Measurements from ENCODE around the gene TFDP1.

DNA sequence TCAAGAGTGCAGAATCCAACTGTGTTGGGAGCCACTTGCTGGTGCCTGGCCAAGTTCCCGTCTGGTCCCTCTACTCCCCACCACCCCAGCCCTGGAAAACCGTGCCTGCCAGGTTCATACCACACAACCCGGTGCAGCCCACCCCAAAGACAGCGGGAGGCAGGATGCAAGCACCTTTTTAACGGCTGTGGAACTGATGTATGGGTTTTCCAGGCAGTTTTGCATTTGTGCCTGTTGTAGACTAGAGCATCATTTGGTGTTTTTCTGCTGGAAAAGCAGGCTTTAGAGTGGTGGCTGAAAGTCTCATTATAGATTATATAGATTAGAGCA, 13.5 kb downstream of the TFDP1 start:
- TF ChIP-seq, protein P1, sequence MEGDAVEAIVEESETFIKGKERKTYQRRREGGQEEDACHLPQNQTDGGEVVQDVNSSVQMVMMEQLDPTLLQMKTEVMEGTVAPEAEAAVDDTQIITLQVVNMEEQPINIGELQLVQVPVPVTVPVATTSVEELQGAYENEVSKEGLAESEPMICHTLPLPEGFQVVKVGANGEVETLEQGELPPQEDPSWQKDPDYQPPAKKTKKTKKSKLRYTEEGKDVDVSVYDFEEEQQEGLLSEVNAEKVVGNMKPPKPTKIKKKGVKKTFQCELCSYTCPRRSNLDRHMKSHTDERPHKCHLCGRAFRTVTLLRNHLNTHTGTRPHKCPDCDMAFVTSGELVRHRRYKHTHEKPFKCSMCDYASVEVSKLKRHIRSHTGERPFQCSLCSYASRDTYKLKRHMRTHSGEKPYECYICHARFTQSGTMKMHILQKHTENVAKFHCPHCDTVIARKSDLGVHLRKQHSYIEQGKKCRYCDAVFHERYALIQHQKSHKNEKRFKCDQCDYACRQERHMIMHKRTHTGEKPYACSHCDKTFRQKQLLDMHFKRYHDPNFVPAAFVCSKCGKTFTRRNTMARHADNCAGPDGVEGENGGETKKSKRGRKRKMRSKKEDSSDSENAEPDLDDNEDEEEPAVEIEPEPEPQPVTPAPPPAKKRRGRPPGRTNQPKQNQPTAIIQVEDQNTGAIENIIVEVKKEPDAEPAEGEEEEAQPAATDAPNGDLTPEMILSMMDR (IDR thresholded peaks at IDR 0.05; ENCODE audit: insufficient read depth, low read length): no peak
- TF ChIP-seq POLR2AphosphoS5 (IDR thresholded peaks at IDR 0.05; ENCODE audit: low read depth): no peak
- TF ChIP-seq SPI1 (IDR thresholded peaks at IDR 0.05; ENCODE audit: borderline replicate concordance, low read depth): no peak
- TF ChIP-seq, protein P2, sequence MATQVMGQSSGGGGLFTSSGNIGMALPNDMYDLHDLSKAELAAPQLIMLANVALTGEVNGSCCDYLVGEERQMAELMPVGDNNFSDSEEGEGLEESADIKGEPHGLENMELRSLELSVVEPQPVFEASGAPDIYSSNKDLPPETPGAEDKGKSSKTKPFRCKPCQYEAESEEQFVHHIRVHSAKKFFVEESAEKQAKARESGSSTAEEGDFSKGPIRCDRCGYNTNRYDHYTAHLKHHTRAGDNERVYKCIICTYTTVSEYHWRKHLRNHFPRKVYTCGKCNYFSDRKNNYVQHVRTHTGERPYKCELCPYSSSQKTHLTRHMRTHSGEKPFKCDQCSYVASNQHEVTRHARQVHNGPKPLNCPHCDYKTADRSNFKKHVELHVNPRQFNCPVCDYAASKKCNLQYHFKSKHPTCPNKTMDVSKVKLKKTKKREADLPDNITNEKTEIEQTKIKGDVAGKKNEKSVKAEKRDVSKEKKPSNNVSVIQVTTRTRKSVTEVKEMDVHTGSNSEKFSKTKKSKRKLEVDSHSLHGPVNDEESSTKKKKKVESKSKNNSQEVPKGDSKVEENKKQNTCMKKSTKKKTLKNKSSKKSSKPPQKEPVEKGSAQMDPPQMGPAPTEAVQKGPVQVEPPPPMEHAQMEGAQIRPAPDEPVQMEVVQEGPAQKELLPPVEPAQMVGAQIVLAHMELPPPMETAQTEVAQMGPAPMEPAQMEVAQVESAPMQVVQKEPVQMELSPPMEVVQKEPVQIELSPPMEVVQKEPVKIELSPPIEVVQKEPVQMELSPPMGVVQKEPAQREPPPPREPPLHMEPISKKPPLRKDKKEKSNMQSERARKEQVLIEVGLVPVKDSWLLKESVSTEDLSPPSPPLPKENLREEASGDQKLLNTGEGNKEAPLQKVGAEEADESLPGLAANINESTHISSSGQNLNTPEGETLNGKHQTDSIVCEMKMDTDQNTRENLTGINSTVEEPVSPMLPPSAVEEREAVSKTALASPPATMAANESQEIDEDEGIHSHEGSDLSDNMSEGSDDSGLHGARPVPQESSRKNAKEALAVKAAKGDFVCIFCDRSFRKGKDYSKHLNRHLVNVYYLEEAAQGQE (IDR thresholded peaks at IDR 0.05; ENCODE audit: insufficient replicate concordance, low read depth): no peak

Data from HL-60 (cell line).